Neuron (in vitro differentiated cells): Measurements from ENCODE around the gene ASCL2.

Experiments used
- H2AFZ ChIP-seq: one replicate; pipeline ENCODE4 v1.6.1; 2013; ENCODE audit warnings: low read depth, mild to moderate bottlenecking, inconsistent platforms, low read length, moderate library complexity
- H3K27me3 ChIP-seq: one replicate; pipeline ENCODE4 v1.6.1; 2013; ENCODE audit warnings: low read length; ENCODE audit not compliant: insufficient read depth
- H3K36me3 ChIP-seq: one replicate; pipeline ENCODE4 v1.6.1; 2013; ENCODE audit warnings: low read length; ENCODE audit not compliant: insufficient read depth
- H3K4me1 ChIP-seq: one replicate; pipeline ENCODE4 v1.6.1; 2013; ENCODE audit warnings: low read length; ENCODE audit not compliant: insufficient read depth
- H3K4me3 ChIP-seq: 2 replicates; pipeline ENCODE4 v1.5.1; 2013; ENCODE audit warnings: mild to moderate bottlenecking, low read length, moderate library complexity
- H3K9me3 ChIP-seq: one replicate; pipeline ENCODE4 v1.6.1; 2013; ENCODE audit warnings: low read length

ASCL2 gene

GRCh38 chr11:2268729-2269600 is 1.4 kb downstream of the ASCL2 start:
- Histone ChIP-seq H3K4me3 (no peak overlapping the region), H3K36me3 (no peaks in the 10 kb centered on the region), H3K9me3 (no peaks in the 10 kb centered on the region), H3K27me3 (peaks cover 84% of the 10 kb centered on the region), H3K4me1 (no peaks in the 10 kb centered on the region), H2AFZ (no peak overlapping the region)

GRCh38 chr11:2267851-2268728 is 2.3 kb downstream of the ASCL2 start:
- Histone ChIP-seq H3K27me3 (peaks cover 81% of the 10 kb centered on the region), H2AFZ (no peak overlapping the region), H3K36me3 (no peaks in the 10 kb centered on the region), H3K9me3 (no peaks in the 10 kb centered on the region), H3K4me1 (no peaks in the 10 kb centered on the region), H3K4me3 (no peak overlapping the region)

GRCh38 chr11:2267306-2267850 is 3.0 kb downstream of the ASCL2 start:
- H3K9me3 ChIP-seq, result no peaks in the 10 kb centered on the region
- no peaks in the 10 kb centered on the region for H3K4me1 ChIP-seq
- H3K36me3 ChIP-seq, result no peaks in the 10 kb centered on the region
- no peak overlapping the region for H3K4me3 ChIP-seq
- peaks cover 75% of the 10 kb centered on the region for H3K27me3 ChIP-seq
- H2AFZ ChIP-seq, result no peak overlapping the region

- no peaks in the 10 kb centered on the region for H3K36me3 ChIP-seq
- H3K27me3 ChIP-seq, result peaks cover 68% of the 10 kb centered on the region
- no peaks in the 10 kb centered on the region for H3K9me3 ChIP-seq
- H3K4me1 ChIP-seq, result no peaks in the 10 kb centered on the region
- H3K4me3 ChIP-seq, result no peak overlapping the region
- no peak overlapping the region for H2AFZ ChIP-seq
These were observed 3.6 kb downstream of the ASCL2 start for GRCh38 chr11:2266586-2267305.

- Histone ChIP-seq H3K4me3 (no peak overlapping the region), H3K9me3 (no peaks in the 10 kb centered on the region), H3K36me3 (no peaks in the 10 kb centered on the region), H2AFZ (no peak overlapping the region), H3K4me1 (no peaks in the 10 kb centered on the region), H3K27me3 (peaks cover 62% of the 10 kb centered on the region)
These were observed 4.4 kb downstream of the ASCL2 start for GRCh38 chr11:2265854-2266585.

GRCh38 chr11:2265396-2265795 is 5.0 kb downstream of the ASCL2 start:
- Histone ChIP-seq H3K4me1 (no peaks in the 10 kb centered on the region), H3K27me3 (peaks cover 56% of the 10 kb centered on the region), H3K9me3 (no peaks in the 10 kb centered on the region), H2AFZ (no peak overlapping the region), H3K4me3 (no peak overlapping the region), H3K36me3 (no peaks in the 10 kb centered on the region)

GRCh38 chr11:2264366-2265053 is 5.9 kb downstream of the ASCL2 start:
- H3K4me3 ChIP-seq, result no peak overlapping the region
- H3K4me1 ChIP-seq, result no peaks in the 10 kb centered on the region
- H3K9me3 ChIP-seq, result no peaks in the 10 kb centered on the region
- H3K27me3 ChIP-seq, result peaks cover 47% of the 10 kb centered on the region
- no peak overlapping the region for H2AFZ ChIP-seq
- no peaks in the 10 kb centered on the region for H3K36me3 ChIP-seq

- Histone ChIP-seq H3K4me1 (no peaks in the 10 kb centered on the region), H3K36me3 (no peaks in the 10 kb centered on the region), H3K4me3 (no peak overlapping the region), H3K9me3 (no peaks in the 10 kb centered on the region), H2AFZ (no peak overlapping the region), H3K27me3 (peaks cover 41% of the 10 kb centered on the region)
These were observed 6.5 kb downstream of the ASCL2 start for GRCh38 chr11:2263724-2264360.

GRCh38 chr11:2263071-2263565 is 7.3 kb downstream of the ASCL2 start:
- H3K4me1 ChIP-seq, result no peaks in the 10 kb centered on the region
- H2AFZ ChIP-seq, result no peak overlapping the region
- peaks cover 34% of the 10 kb centered on the region for H3K27me3 ChIP-seq

GRCh38 chr11:2262301-2263070 is 7.9 kb downstream of the ASCL2 start:
- peaks cover 27% of the 10 kb centered on the region for H3K27me3 ChIP-seq
- no peak overlapping the region for H3K4me3 ChIP-seq
- no peaks in the 10 kb centered on the region for H3K9me3 ChIP-seq
- H3K36me3 ChIP-seq, result no peaks in the 10 kb centered on the region
- H3K4me1 ChIP-seq, result no peaks in the 10 kb centered on the region
- H2AFZ ChIP-seq, result no peak overlapping the region

More at GRCh38 chr11:2263071-2263565, 7.3 kb downstream of the ASCL2 start:
- Histone ChIP-seq H3K4me3 (no peak overlapping the region), H3K36me3 (no peaks in the 10 kb centered on the region), H3K9me3 (no peaks in the 10 kb centered on the region)
